ENCODE data around the gene SLC9A7. TPM values are rescaled to one million over a fixed set of nuclear protein-coding genes. Genes with fewer than 3 reads are reported as not detected.

Gene SLC9A7
- total and polyA plus RNA-seq, 8 donors: 0.29 to 25.6 (median 9.1) TPM

DNA sequence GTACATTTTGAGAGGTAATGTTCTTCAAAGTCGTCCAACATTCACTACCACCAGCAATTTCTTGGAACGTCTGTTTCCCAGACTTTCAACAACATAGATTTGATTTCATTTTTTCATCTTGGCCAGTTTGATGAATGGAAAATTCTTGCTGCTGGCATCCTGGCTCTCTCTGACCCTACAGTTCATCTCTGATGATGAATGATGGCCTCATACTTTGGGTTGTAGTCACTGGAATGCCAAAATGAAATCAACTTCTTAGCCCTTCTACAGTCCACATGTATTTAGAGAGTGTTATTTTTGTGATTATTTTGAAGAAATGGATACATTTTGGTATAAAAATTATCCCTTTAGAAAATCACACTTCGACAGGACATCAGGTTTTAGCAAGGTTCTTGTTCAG, 176.6 kb downstream of the SLC9A7 start:
- Histone ChIP-seq H3K4me3 (no peak overlapping the region), H3K27me3 (no peaks in the 10 kb centered on the region), H3K27ac (peak overlapping the region in 3 of 5 donors; percentile 18 to 57 (median 38)), H3K9me3 (no peaks in the 10 kb centered on the region), H3K4me1 (peaks cover 0 to 9% (median 3%) of the 10 kb centered on the region in 4 donors), H3K36me3 (no peaks in the 10 kb centered on the region)
- 66 to 74% (median 73%) methylated on average over 3 of the region's 3 CpGs for WGBS, 5 donors
- TF ChIP-seq POLR2A (IDR thresholded peaks at IDR 0.05) (no peak), POLR2AphosphoS5 (IDR thresholded peaks at IDR 0.05) (no peak), EP300 (IDR thresholded peaks at IDR 0.05) (no peak)
- TF ChIP-seq, protein P1, sequence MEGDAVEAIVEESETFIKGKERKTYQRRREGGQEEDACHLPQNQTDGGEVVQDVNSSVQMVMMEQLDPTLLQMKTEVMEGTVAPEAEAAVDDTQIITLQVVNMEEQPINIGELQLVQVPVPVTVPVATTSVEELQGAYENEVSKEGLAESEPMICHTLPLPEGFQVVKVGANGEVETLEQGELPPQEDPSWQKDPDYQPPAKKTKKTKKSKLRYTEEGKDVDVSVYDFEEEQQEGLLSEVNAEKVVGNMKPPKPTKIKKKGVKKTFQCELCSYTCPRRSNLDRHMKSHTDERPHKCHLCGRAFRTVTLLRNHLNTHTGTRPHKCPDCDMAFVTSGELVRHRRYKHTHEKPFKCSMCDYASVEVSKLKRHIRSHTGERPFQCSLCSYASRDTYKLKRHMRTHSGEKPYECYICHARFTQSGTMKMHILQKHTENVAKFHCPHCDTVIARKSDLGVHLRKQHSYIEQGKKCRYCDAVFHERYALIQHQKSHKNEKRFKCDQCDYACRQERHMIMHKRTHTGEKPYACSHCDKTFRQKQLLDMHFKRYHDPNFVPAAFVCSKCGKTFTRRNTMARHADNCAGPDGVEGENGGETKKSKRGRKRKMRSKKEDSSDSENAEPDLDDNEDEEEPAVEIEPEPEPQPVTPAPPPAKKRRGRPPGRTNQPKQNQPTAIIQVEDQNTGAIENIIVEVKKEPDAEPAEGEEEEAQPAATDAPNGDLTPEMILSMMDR (IDR thresholded peaks at IDR 0.05): no peak
- no peak for DNase-seq
- intact Hi-C loops (cut with DNase I; ENCODE audit: low total_unique reads): no loop called here

GRCh38 chrX:46580613-46581012, 178.3 kb downstream of the SLC9A7 start:
- H3K4me1 ChIP-seq: peaks cover 0 to 11% (median 5%) of the 10 kb centered on the region in 4 donors
- intact Hi-C loops (cut with DNase I; ENCODE audit: low total_unique reads): no loop called here
- no peak overlapping the region for H3K27ac ChIP-seq
- TF ChIP-seq EP300 (IDR thresholded peaks at IDR 0.05) (no peak), POLR2AphosphoS5 (IDR thresholded peaks at IDR 0.05) (no peak), POLR2A (IDR thresholded peaks at IDR 0.05) (no peak)
- TF ChIP-seq, protein P1 (IDR thresholded peaks at IDR 0.05): no peak
- no peaks in the 10 kb centered on the region for H3K9me3 ChIP-seq
- H3K27me3 ChIP-seq: peaks cover 0 to 3% (median 3%) of the 10 kb centered on the region in 3 donors
- H3K36me3 ChIP-seq: no peaks in the 10 kb centered on the region
- H3K4me3 ChIP-seq: no peak overlapping the region
- 91 to 98% (median 95%) methylated on average over 6 of the region's 6 CpGs for WGBS, 5 donors
- DNase-seq: no peak

GRCh38 chrX:46579250-46579649, 179.7 kb downstream of the SLC9A7 start:
- 88 to 100% (median 93%) methylated on average over 1 of the region's 1 CpG for WGBS, 5 donors

GRCh38 chrX:46577221-46578005, 181.5 kb downstream of the SLC9A7 start:
- peak overlapping the region in 1 of 5 donors; percentile 8 for H3K27ac ChIP-seq
- intact Hi-C loops (cut with DNase I; ENCODE audit: low total_unique reads): no loop called here
- H3K27me3 ChIP-seq: peaks cover 0 to 18% (median 10%) of the 10 kb centered on the region in 3 donors
- H3K9me3 ChIP-seq: no peaks in the 10 kb centered on the region
- no peak for DNase-seq
- WGBS, 5 donors: 68 to 85% (median 74%) methylated on average over 6 to 7 of the region's 7 CpGs
- peak overlapping the region in 2 of 4 donors; percentile 4 to 71 for H3K4me3 ChIP-seq
- TF ChIP-seq POLR2AphosphoS5 (IDR thresholded peaks at IDR 0.05) (no peak), EP300 (IDR thresholded peaks at IDR 0.05) (no peak), POLR2A (IDR thresholded peaks at IDR 0.05) (no peak)
- TF ChIP-seq, protein P1 (IDR thresholded peaks at IDR 0.05): no peak
- no peaks in the 10 kb centered on the region for H3K36me3 ChIP-seq
- peaks cover 0 to 34% (median 21%) of the 10 kb centered on the region in 4 donors for H3K4me1 ChIP-seq

More at GRCh38 chrX:46579250-46579649, 179.7 kb downstream of the SLC9A7 start:
- DNase-seq: no peak
- TF ChIP-seq EP300 (IDR thresholded peaks at IDR 0.05) (no peak), POLR2AphosphoS5 (IDR thresholded peaks at IDR 0.05) (no peak)
- TF ChIP-seq, protein P1 (IDR thresholded peaks at IDR 0.05): no peak
- Histone ChIP-seq H3K9me3 (no peaks in the 10 kb centered on the region), H3K4me3 (no peak overlapping the region), H3K36me3 (no peaks in the 10 kb centered on the region), H3K27ac (no peak overlapping the region), H3K27me3 (peaks cover 0 to 16% (median 9%) of the 10 kb centered on the region in 3 donors), H3K4me1 (peaks cover 0 to 25% (median 18%) of the 10 kb centered on the region in 4 donors)
- intact Hi-C loops (cut with DNase I; ENCODE audit: low total_unique reads): no loop called here
